ENCODE results near the gene LSM2. TPM values are rescaled to one million over a fixed set of nuclear protein-coding genes. Genes with fewer than 3 reads are reported as not detected.
"Not testable (repeated sequence)": the region's sequence is repeated elsewhere in the genome, so short reads cannot be mapped to it uniquely, and the experiment has no call there.

Gene LSM2
- total and polyA plus RNA-seq, 9 donors, result 41.3 to 64.3 (median 55.3) TPM

DNA sequence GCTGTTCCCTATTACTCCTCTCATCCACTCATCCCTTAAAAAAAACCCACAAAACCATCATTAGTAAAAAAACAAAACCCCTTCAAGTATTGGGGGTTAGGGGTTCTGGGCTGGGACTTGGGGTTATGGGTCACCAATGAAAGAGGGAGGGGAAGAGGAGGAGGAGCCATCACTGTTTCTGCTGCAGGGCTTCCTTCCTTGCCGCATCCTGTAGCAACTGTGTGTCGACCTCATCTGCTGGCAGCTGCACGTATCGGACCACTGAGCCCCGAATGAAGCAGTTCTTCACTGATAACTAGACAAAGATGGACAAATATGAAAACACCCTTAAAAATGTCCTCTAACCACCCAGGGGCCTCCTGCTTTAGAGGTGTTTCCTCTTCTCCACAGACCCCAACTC is 9.2 kb downstream of the LSM2 start:
- no peak overlapping the region for H3K4me3 ChIP-seq (ENCODE audit: low read length)
- H3K27me3 ChIP-seq (ENCODE audit: control insufficient read depth, insufficient read depth, low read length), result no peaks in the 10 kb centered on the region
- DNase-seq, result no peak
- no CpG with 5 or more reads among the region's 5 CpGs for WGBS (ENCODE audit: insufficient coverage)
- peaks cover 20% of the 10 kb centered on the region for H3K36me3 ChIP-seq (ENCODE audit: control insufficient read depth, insufficient read depth, low read length)
- H3K4me1 ChIP-seq (ENCODE audit: control insufficient read depth, insufficient read depth, low read length), result peaks cover 18% of the 10 kb centered on the region
- H3K9me3 ChIP-seq (replicated peaks; ENCODE audit: control insufficient read depth, low read depth, low read length), result no peaks in the 10 kb centered on the region
- peak overlapping the region; percentile 25 for H3K27ac ChIP-seq (ENCODE audit: low read length)

DNA sequence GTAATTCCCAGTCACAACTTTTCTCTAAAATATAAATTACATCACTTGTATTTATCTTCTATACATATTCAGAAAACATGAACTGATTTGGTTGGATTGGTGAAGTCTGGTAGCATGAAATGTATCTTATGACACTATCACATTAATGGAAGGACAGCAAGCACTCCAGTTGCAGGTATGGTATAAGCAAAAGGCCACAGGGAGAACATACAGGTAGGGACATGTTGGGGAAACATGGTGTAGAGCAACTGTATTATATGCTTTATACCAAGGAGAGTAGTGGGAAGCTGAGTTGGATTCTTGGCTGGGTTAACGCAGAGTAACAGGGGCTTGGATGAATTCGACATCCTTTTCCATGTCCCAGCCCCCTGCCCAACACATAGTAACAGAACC is 9.8 kb downstream of the LSM2 start:
- no peaks in the 10 kb centered on the region for H3K27me3 ChIP-seq (ENCODE audit: control insufficient read depth, insufficient read depth, low read length)
- H3K9me3 ChIP-seq (replicated peaks; ENCODE audit: control insufficient read depth, low read depth, low read length), result no peaks in the 10 kb centered on the region
- H3K36me3 ChIP-seq (ENCODE audit: control insufficient read depth, insufficient read depth, low read length), result peaks cover 26% of the 10 kb centered on the region
- DNase-seq, result no peak
- WGBS (ENCODE audit: insufficient coverage), result no CpG with 5 or more reads among the region's 2 CpGs
- peak overlapping the region; percentile 25 for H3K27ac ChIP-seq (ENCODE audit: low read length)
- H3K4me3 ChIP-seq (ENCODE audit: low read length), result no peak overlapping the region
- peaks cover 18% of the 10 kb centered on the region for H3K4me1 ChIP-seq (ENCODE audit: control insufficient read depth, insufficient read depth, low read length)

DNA sequence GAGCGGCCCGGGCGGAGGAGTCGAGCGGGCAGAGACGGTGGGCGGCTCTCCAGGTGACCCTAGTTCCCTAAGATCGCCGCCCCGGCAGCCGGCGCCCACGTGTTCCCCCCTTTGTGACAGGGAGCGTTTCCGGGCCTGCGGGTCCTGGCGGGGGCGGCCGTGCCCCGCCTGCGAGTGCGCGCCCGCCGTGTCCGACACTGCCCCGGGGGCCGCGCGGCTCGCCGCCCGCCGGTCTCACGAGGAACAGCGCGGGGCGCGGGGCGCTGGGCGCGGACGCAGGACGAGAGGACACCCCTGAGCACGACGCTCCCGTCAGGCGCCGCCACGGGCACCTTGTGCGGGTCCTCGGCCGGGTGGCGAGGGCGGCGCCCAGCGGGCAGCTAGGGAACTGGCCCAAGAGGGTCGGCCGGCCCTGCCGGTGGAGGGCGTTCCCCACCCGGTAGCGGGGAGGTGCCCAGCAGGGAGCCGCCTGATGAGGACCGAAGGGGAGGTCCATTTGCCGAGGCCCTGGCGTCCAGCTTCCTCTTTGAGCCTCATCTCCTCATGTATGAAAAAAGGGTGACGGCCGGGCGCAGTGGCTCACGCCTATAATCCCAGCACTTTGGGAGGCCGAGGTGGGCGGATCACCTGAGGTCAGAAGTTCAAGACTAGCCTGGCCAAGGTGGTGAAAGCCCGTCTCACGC is 11.0 kb downstream of the LSM2 start, which contains the start of gene VARS1:
VARS1 (minus strand) TSS at position 137 of the 683 bp plus-strand sequence. CDS start 535 bp downstream, outside the sequence.
- under 1% methylated on average over 75 of the region's 75 CpGs for WGBS (ENCODE audit: insufficient coverage)
- Histone ChIP-seq H3K9me3 (replicated peaks; ENCODE audit: control insufficient read depth, low read depth, low read length) (no peaks in the 10 kb centered on the region), H3K27ac (ENCODE audit: low read length) (peak within 1 kb of the TSS; percentile 97), H3K36me3 (ENCODE audit: control insufficient read depth, insufficient read depth, low read length) (peaks cover 32% of the 10 kb centered on the region), H3K4me1 (ENCODE audit: control insufficient read depth, insufficient read depth, low read length) (peaks cover 18% of the 10 kb centered on the region), H3K4me3 (ENCODE audit: low read length) (peak within 1 kb of the TSS; percentile 97), H3K27me3 (ENCODE audit: control insufficient read depth, insufficient read depth, low read length) (no peaks in the 10 kb centered on the region)
- peak; percentile 92 for DNase-seq

DNA sequence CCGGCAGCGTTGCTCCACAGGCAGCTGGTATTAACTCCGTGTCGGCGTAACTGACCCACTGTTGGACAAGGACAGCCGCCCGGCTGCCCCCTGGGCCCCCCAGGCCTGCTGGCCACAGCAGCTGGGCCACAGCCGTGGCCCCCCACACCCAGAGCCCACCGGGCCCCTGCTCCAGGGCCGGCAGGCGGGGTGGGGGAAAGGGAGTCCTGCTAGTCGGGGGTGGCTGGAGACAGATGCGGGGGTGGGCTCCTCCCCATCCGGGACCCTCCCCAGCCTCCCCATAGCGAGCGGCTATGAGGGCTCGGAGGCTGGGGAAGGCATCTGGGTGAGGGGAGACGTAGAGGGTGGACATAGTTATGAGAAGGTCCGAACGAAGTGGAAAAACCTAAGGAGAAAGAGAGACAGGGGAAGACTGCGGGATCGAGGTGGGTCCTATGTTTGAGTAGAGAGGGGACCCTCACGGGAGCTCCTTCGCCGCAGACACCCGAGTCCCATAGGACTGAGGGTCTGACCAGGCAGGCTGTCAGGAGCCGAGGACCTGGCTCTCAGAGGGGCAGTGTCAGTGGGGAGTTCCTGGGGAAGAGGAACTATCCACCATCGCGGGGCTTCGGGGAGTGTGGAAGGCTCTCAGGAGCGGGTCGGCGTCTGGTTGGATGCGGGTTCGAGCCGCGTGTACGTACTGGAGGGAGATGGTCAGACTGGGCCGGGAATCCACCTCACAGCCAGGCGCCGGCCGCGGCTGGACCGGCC is 11.7 kb downstream of the LSM2 start:
- Histone ChIP-seq H3K4me1 (ENCODE audit: control insufficient read depth, insufficient read depth, low read length) (peaks cover 18% of the 10 kb centered on the region), H3K27me3 (ENCODE audit: control insufficient read depth, insufficient read depth, low read length) (no peaks in the 10 kb centered on the region), H3K36me3 (ENCODE audit: control insufficient read depth, insufficient read depth, low read length) (peaks cover 35% of the 10 kb centered on the region), H3K4me3 (ENCODE audit: low read length) (peak overlapping the region; percentile 97), H3K9me3 (replicated peaks; ENCODE audit: control insufficient read depth, low read depth, low read length) (no peaks in the 10 kb centered on the region), H3K27ac (ENCODE audit: low read length) (peak overlapping the region; percentile 97)
- 1% methylated on average over 29 of the region's 44 CpGs for WGBS (ENCODE audit: insufficient coverage)
- peak; percentile 52 for DNase-seq

DNA sequence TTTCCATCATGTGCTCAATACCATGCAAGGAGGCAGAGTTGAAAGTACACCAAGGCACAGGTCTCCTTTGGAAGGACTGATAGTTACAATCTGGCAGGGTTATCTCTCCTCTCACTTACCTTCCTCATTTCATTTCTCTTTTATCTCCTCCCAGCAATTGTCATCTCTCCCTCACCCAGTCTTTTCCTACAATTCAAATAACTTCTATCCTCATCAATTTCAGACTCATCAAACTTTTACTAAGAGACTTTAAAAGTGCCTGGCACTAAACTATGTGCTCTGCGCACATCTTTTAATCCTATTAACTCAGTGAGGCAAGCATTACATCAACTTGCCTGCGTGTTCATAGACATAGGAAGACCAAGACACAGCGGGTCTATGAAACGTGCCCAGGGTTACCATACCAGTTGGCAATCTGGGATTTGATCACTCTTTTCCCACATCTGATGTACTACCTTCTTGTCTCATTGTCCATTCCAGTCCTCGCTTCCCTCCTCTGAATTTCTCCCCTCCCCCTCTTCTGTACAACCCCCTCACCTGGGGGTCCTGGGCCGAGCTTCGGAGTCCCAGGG is 12.4 kb downstream of the LSM2 start:
- Histone ChIP-seq H3K9me3 (replicated peaks; ENCODE audit: control insufficient read depth, low read depth, low read length) (no peaks in the 10 kb centered on the region), H3K27ac (ENCODE audit: low read length) (peak overlapping the region; percentile 97), H3K36me3 (ENCODE audit: control insufficient read depth, insufficient read depth, low read length) (peaks cover 42% of the 10 kb centered on the region), H3K4me3 (ENCODE audit: low read length) (peak overlapping the region; percentile 97), H3K27me3 (ENCODE audit: control insufficient read depth, insufficient read depth, low read length) (no peaks in the 10 kb centered on the region), H3K4me1 (ENCODE audit: control insufficient read depth, insufficient read depth, low read length) (peaks cover 18% of the 10 kb centered on the region)
- WGBS (ENCODE audit: insufficient coverage), result 12% methylated on average over 7 of the region's 7 CpGs
- no peak for DNase-seq

DNA sequence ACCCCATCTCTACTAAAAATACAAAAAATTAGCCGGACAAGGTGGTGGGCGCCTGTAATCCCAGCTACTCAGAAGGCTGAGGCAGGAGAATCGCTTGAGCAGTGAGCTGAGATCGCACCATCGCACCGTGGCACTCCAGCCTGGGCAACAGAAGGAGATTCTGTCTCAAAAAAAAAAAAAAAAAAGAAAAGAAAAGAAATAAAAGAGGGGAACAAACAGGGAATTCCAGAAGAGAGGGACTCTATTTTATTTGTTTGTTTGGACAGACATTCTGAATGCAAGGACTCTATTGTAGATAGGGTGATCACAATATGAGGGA is 12.9 kb downstream of the LSM2 start:
- peak overlapping the region; percentile 97 for H3K27ac ChIP-seq (ENCODE audit: low read length)
- WGBS (ENCODE audit: insufficient coverage), result 100% methylated on average over 2 of the region's 6 CpGs
- not testable (repeated sequence) for DNase-seq; H3K9me3 ChIP-seq (replicated peaks; ENCODE audit: control insufficient read depth, low read depth, low read length); H3K4me3 ChIP-seq (ENCODE audit: low read length); H3K27me3 ChIP-seq (ENCODE audit: control insufficient read depth, insufficient read depth, low read length)
- H3K4me1 ChIP-seq (ENCODE audit: control insufficient read depth, insufficient read depth, low read length), result peaks cover 18% of the 10 kb centered on the region
- H3K36me3 ChIP-seq (ENCODE audit: control insufficient read depth, insufficient read depth, low read length), result peaks cover 44% of the 10 kb centered on the region

DNA sequence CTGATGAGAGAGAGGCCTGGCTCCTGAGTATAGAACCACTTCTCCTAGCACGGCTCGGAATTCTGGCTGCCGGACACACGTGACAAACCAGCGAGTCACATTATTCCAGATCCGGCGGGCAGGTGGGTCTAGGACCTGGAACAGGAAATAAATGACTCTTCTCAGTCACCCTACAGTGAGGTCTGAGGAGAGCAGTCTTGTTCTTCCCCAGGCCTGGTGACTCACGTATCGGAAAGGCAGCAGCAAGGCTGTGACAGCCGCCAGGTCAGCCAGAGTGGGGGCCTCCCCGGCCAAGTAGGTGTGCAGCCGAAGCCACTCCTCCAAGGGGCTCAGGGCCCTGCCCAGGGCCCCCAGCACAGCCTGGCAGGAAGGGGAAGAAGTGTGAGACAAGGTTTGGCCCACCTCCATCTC is 14.0 kb downstream of the LSM2 start:
- Histone ChIP-seq H3K36me3 (ENCODE audit: control insufficient read depth, insufficient read depth, low read length) (peaks cover 41% of the 10 kb centered on the region), H3K27me3 (ENCODE audit: control insufficient read depth, insufficient read depth, low read length) (no peaks in the 10 kb centered on the region), H3K27ac (ENCODE audit: low read length) (no peak overlapping the region), H3K4me3 (ENCODE audit: low read length) (no peak overlapping the region), H3K9me3 (replicated peaks; ENCODE audit: control insufficient read depth, low read depth, low read length) (no peaks in the 10 kb centered on the region), H3K4me1 (ENCODE audit: control insufficient read depth, insufficient read depth, low read length) (peaks cover 18% of the 10 kb centered on the region)
- 83% methylated on average over 7 of the region's 12 CpGs for WGBS (ENCODE audit: insufficient coverage)
- no peak for DNase-seq

DNA sequence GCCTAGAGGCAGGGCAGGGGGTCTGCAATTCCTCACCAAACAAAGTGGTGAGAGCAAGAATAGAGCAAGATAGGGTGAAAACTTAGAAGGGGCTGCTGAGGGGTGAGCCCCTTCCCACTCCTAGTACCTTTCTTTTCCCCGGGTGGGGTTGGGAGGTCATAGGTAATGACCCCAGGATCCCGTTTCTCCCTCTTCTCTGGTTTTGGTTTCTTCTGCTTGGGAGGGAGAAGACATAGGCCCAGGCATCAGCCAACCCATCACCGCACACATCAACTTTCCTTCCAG is 14.7 kb downstream of the LSM2 start:
- WGBS (ENCODE audit: insufficient coverage), result no CpG with 5 or more reads among the region's 3 CpGs

DNA sequence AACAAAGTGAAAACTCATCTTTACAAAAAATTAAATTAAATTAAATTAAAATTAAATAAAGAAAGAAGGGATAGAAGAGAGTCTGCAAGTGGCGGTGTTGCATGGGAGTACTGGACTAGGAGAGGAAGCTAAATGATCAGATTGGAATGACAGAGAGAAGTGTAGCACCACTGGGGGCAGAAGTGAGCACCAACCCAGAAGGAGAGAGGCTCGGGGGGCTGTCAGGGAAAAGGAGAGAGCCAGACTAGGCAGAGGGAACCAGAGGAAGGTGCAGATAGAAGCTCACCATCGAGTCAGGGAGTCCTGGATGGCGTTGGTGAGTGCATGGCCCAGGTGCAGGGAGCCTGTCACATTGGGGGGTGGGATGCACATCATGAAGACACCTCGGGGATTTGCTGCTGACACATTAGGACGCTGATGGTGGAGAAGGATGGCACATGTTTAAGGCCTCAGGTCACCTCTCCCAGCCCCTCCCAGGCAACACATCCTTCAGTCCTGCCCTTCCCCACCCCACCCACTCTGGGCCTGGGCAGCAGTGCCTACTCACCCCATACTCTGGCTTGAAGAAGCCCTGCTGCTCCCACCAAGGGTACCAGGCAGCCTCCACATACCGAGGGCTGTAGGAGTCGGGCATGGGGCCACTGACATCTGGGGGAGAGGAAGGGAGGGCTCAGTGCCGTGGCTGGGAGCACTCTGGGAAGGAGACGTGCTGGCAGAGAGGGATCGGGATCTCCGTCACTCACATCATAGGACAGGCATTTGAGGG is 15.3 kb downstream of the LSM2 start:
- Histone ChIP-seq H3K4me3 (ENCODE audit: low read length) (no peak overlapping the region), H3K27ac (ENCODE audit: low read length) (no peak overlapping the region), H3K4me1 (ENCODE audit: control insufficient read depth, insufficient read depth, low read length) (peaks cover 18% of the 10 kb centered on the region), H3K36me3 (ENCODE audit: control insufficient read depth, insufficient read depth, low read length) (peaks cover 38% of the 10 kb centered on the region), H3K27me3 (ENCODE audit: control insufficient read depth, insufficient read depth, low read length) (no peaks in the 10 kb centered on the region), H3K9me3 (replicated peaks; ENCODE audit: control insufficient read depth, low read depth, low read length) (no peaks in the 10 kb centered on the region)
- WGBS (ENCODE audit: insufficient coverage), result 23% methylated on average over 4 of the region's 12 CpGs
- DNase-seq, result peak; percentile 68

More for the DNA sequence above, 14.7 kb downstream of the LSM2 start:
- H3K36me3 ChIP-seq (ENCODE audit: control insufficient read depth, insufficient read depth, low read length), result peaks cover 37% of the 10 kb centered on the region
- H3K27me3 ChIP-seq (ENCODE audit: control insufficient read depth, insufficient read depth, low read length), result no peaks in the 10 kb centered on the region
- no peak overlapping the region for H3K4me3 ChIP-seq (ENCODE audit: low read length)
- H3K27ac ChIP-seq (ENCODE audit: low read length), result no peak overlapping the region
- no peaks in the 10 kb centered on the region for H3K9me3 ChIP-seq (replicated peaks; ENCODE audit: control insufficient read depth, low read depth, low read length)
- H3K4me1 ChIP-seq (ENCODE audit: control insufficient read depth, insufficient read depth, low read length), result peaks cover 18% of the 10 kb centered on the region
- no peak for DNase-seq

DNA sequence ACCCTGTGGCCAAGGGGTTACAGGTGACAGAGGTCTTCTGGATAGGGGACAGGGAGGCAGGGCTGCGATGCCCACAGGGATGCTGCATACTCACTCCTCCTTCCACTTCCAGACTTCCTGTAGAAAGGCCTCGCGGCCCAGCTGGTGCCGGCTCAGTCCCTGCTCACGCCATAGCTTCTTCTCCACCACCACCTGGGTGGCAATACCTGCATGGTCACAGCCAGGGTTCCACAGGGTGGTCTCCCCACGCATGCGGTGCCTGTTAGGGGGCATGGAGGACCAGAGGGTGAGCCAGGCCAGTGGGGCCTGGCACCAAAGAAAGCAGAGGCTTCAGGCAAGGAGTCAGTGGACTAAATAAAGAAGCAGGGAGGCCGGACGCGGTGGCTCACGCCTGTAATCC is 21.3 kb downstream of the LSM2 start:
- Histone ChIP-seq H3K4me1 (ENCODE audit: control insufficient read depth, insufficient read depth, low read length) (no peaks in the 10 kb centered on the region), H3K27me3 (ENCODE audit: control insufficient read depth, insufficient read depth, low read length) (no peaks in the 10 kb centered on the region), H3K36me3 (ENCODE audit: control insufficient read depth, insufficient read depth, low read length) (peaks cover 71% of the 10 kb centered on the region), H3K9me3 (replicated peaks; ENCODE audit: control insufficient read depth, low read depth, low read length) (no peaks in the 10 kb centered on the region), H3K27ac (ENCODE audit: low read length) (no peak overlapping the region), H3K4me3 (ENCODE audit: low read length) (no peak overlapping the region)
- DNase-seq, result no peak
- 96% methylated on average over 3 of the region's 11 CpGs for WGBS (ENCODE audit: insufficient coverage)
